GM21423 (cell line): Measurements from ENCODE around the gene CCDC120.

Experiments used
- ATAC-seq: cut with Tn5 transposase; IDR thresholded peaks from one replicate; pipeline ENCODE4 v1.9.1; 2021; ENCODE audit warnings: mild to moderate bottlenecking, moderate library complexity; ENCODE audit not compliant: unreplicated experiment

The CCDC120 gene

GRCh38 chrX:49100704-49101628 lies 42.2 kb downstream of the CCDC120 start:
- peak; percentile 94 for ATAC-seq

- ATAC-seq: no peak
Observed at GRCh38 chrX:49101629-49101984, 42.8 kb downstream of the CCDC120 start.

- no peak for ATAC-seq
Observed at GRCh38 chrX:49102190-49102589, 43.4 kb downstream of the CCDC120 start.

GRCh38 chrX:49103637-49104036 lies 44.8 kb downstream of the CCDC120 start:
- ATAC-seq: no peak

- no peak for ATAC-seq
Observed at GRCh38 chrX:49106296-49106695, 47.5 kb downstream of the CCDC120 start.

- no peak for ATAC-seq
Observed at GRCh38 chrX:49106930-49107329, 48.1 kb downstream of the CCDC120 start.

GRCh38 chrX:49108641-49109040 lies 49.8 kb downstream of the CCDC120 start:
- ATAC-seq: no peak

- no peak for ATAC-seq
Observed at GRCh38 chrX:49110417-49110816, 51.6 kb downstream of the CCDC120 start.

GRCh38 chrX:49111791-49112190 lies 53.0 kb downstream of the CCDC120 start:
- ATAC-seq: no peak

- ATAC-seq: no peak
Observed at GRCh38 chrX:49116076-49116475, 57.3 kb downstream of the CCDC120 start.

GRCh38 chrX:49116716-49117115 lies 57.9 kb downstream of the CCDC120 start:
- ATAC-seq: no peak

GRCh38 chrX:49117581-49117980 lies 58.8 kb downstream of the CCDC120 start:
- no peak for ATAC-seq
